ENCODE measurements around the gene MCF2.

DNA sequence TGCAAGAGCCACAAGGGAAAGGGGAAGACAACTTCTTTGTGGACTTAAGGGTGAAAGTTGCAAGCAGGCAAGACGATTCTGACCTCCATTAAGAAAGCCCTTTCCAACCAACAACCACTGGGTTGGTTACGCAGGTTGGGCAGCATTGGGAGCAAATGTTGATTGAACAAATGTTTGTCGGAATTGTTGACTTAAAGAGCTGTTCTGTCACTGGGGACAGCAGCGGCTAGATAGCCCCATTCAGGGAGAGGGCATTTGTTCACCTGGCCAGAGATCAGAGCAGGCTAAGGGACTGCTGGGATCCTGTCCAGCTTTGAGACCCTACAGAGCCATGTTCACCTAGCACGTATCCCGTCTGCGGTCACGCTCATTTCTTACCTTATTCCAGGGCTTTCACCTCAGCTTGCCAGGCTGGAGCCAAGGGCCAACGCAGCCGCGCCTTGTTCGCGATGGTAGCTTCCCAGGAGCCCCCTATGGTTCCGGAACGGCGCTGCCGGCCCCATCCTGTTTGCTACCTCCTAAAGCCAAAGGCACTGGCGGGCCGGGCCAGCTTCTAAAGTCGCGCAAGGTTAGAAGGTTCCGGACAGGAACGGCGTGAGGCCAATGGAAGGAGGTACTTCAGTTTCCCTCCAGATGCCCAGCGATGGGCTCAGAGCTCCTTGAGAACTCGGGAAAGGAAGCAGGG is 152.8 kb downstream of the MCF2 start:
- TF ChIP-seq CTCF (IDR thresholded peaks at IDR 0.05): no peak
- TF ChIP-seq POLR2A (IDR thresholded peaks at IDR 0.05): no peak
